Dendritic cell treated with granulocyte-macrophage colony-stimulating factor and Interleukin-4, amounts not matched to agents 40 ng/mL and 50 ng/mL, for 4 days (primary cell): ENCODE data around the gene FAM135A.
A peak's percentile ranks its signal among the peaks of the same experiment; 100 is the strongest.

Experiments used
- H3K27ac Mint-ChIP-seq: one replicate; pipeline ENCODE4 v1.8.0; 2022; ENCODE audit warnings: mild to moderate bottlenecking, mixed read lengths
- H3K27me3 Mint-ChIP-seq: one replicate; pipeline ENCODE4 v1.8.0; 2022; ENCODE audit warnings: mild to moderate bottlenecking, mixed read lengths
- H3K36me3 Mint-ChIP-seq: one replicate; pipeline ENCODE4 v1.8.0; 2022; ENCODE audit warnings: low read depth, mixed read lengths
- H3K4me1 Mint-ChIP-seq: one replicate; pipeline ENCODE4 v1.8.0; 2022; ENCODE audit warnings: low read depth, mixed read lengths
- H3K4me3 Mint-ChIP-seq: one replicate; pipeline ENCODE4 v1.8.0; 2022; ENCODE audit warnings: mild to moderate bottlenecking, moderate library complexity, mixed read lengths
- H3K9me3 Mint-ChIP-seq: one replicate; pipeline ENCODE4 v1.8.0; 2022; ENCODE audit warnings: mixed read lengths
- intact Hi-C: fragments of 100-400 bp; cut with micrococcal nuclease; formaldehyde crosslinking; loops from one replicate; pipeline ENCODE4 v1.15.0; 2022

The FAM135A gene

GRCh38 chr6:70381417-70381782 lies 31.9 kb upstream of the FAM135A start:
- Mint-ChIP-seq H3K4me3 (no peak overlapping the region), H3K9me3 (no peaks in the 10 kb centered on the region), H3K36me3 (no peaks in the 10 kb centered on the region), H3K27ac (no peak overlapping the region), H3K4me1 (no peaks in the 10 kb centered on the region), H3K27me3 (no peaks in the 10 kb centered on the region)
- intact Hi-C loops = no loop called here

- no peaks in the 10 kb centered on the region for H3K4me1 Mint-ChIP-seq
- no peak overlapping the region for H3K27ac Mint-ChIP-seq
- intact Hi-C loops = no loop called here
- H3K9me3 Mint-ChIP-seq = no peaks in the 10 kb centered on the region
- H3K4me3 Mint-ChIP-seq = no peak overlapping the region
- no peaks in the 10 kb centered on the region for H3K27me3 Mint-ChIP-seq
- no peaks in the 10 kb centered on the region for H3K36me3 Mint-ChIP-seq
These were observed 27.4 kb upstream of the FAM135A start for GRCh38 chr6:70385901-70386300.

GRCh38 chr6:70388814-70389213 lies 24.5 kb upstream of the FAM135A start:
- H3K9me3 Mint-ChIP-seq = peaks cover 7% of the 10 kb centered on the region
- no peak overlapping the region for H3K4me3 Mint-ChIP-seq
- no peaks in the 10 kb centered on the region for H3K4me1 Mint-ChIP-seq
- peaks cover 7% of the 10 kb centered on the region for H3K27me3 Mint-ChIP-seq
- intact Hi-C loops = no loop called here
- H3K27ac Mint-ChIP-seq = no peak overlapping the region
- no peaks in the 10 kb centered on the region for H3K36me3 Mint-ChIP-seq

GRCh38 chr6:70389261-70389660 lies 24.0 kb upstream of the FAM135A start:
- Mint-ChIP-seq H3K4me3 (no peak overlapping the region), H3K4me1 (no peaks in the 10 kb centered on the region), H3K27ac (no peak overlapping the region), H3K36me3 (no peaks in the 10 kb centered on the region), H3K27me3 (peaks cover 9% of the 10 kb centered on the region), H3K9me3 (peaks cover 11% of the 10 kb centered on the region)
- intact Hi-C loops = no loop called here

GRCh38 chr6:70390067-70390466 lies 23.2 kb upstream of the FAM135A start:
- no peak overlapping the region for H3K27ac Mint-ChIP-seq
- intact Hi-C loops = no loop called here
- H3K4me1 Mint-ChIP-seq = no peaks in the 10 kb centered on the region
- no peaks in the 10 kb centered on the region for H3K36me3 Mint-ChIP-seq
- peaks cover 9% of the 10 kb centered on the region for H3K27me3 Mint-ChIP-seq
- H3K9me3 Mint-ChIP-seq = peaks cover 12% of the 10 kb centered on the region
- no peak overlapping the region for H3K4me3 Mint-ChIP-seq

- Mint-ChIP-seq H3K36me3 (no peaks in the 10 kb centered on the region), H3K4me3 (no peak overlapping the region), H3K9me3 (peaks cover 12% of the 10 kb centered on the region)
These were observed 21.8 kb upstream of the FAM135A start for GRCh38 chr6:70391492-70391891.

GRCh38 chr6:70394518-70395300 lies 18.6 kb upstream of the FAM135A start:
- H3K9me3 Mint-ChIP-seq = peaks cover 12% of the 10 kb centered on the region
- no peak overlapping the region for H3K4me3 Mint-ChIP-seq
- peaks cover 11% of the 10 kb centered on the region for H3K27me3 Mint-ChIP-seq
- intact Hi-C loops = no loop called here
- H3K36me3 Mint-ChIP-seq = no peaks in the 10 kb centered on the region
- H3K4me1 Mint-ChIP-seq = peaks cover 7% of the 10 kb centered on the region
- no peak overlapping the region for H3K27ac Mint-ChIP-seq

More at GRCh38 chr6:70391492-70391891, 21.8 kb upstream of the FAM135A start:
- intact Hi-C loops = no loop called here
- Mint-ChIP-seq H3K27ac (no peak overlapping the region), H3K4me1 (no peaks in the 10 kb centered on the region), H3K27me3 (peaks cover 9% of the 10 kb centered on the region)

- H3K4me1 Mint-ChIP-seq = peaks cover 7% of the 10 kb centered on the region
- intact Hi-C loops = no loop called here
- no peak overlapping the region for H3K4me3 Mint-ChIP-seq
- H3K9me3 Mint-ChIP-seq = peaks cover 12% of the 10 kb centered on the region
- H3K27me3 Mint-ChIP-seq = peaks cover 16% of the 10 kb centered on the region
- H3K36me3 Mint-ChIP-seq = no peaks in the 10 kb centered on the region
- no peak overlapping the region for H3K27ac Mint-ChIP-seq
These were observed 18.0 kb upstream of the FAM135A start for GRCh38 chr6:70395301-70395672.

GRCh38 chr6:70396163-70396562 lies 17.1 kb upstream of the FAM135A start:
- Mint-ChIP-seq H3K9me3 (peaks cover 12% of the 10 kb centered on the region), H3K36me3 (no peaks in the 10 kb centered on the region), H3K27ac (no peak overlapping the region), H3K27me3 (peaks cover 17% of the 10 kb centered on the region), H3K4me1 (peaks cover 7% of the 10 kb centered on the region), H3K4me3 (no peak overlapping the region)
- intact Hi-C loops = no loop called here

GRCh38 chr6:70396796-70397729 lies 16.2 kb upstream of the FAM135A start:
- H3K36me3 Mint-ChIP-seq = no peaks in the 10 kb centered on the region
- intact Hi-C loops = no loop called here
- peaks cover 7% of the 10 kb centered on the region for H3K4me1 Mint-ChIP-seq
- no peak overlapping the region for H3K4me3 Mint-ChIP-seq
- no peak overlapping the region for H3K27ac Mint-ChIP-seq
- peaks cover 12% of the 10 kb centered on the region for H3K9me3 Mint-ChIP-seq
- peaks cover 16% of the 10 kb centered on the region for H3K27me3 Mint-ChIP-seq

- Mint-ChIP-seq H3K27ac (no peak overlapping the region), H3K4me3 (no peak overlapping the region), H3K4me1 (peaks cover 7% of the 10 kb centered on the region), H3K36me3 (no peaks in the 10 kb centered on the region), H3K9me3 (peaks cover 3% of the 10 kb centered on the region), H3K27me3 (peaks cover 18% of the 10 kb centered on the region)
- intact Hi-C loops = no loop called here
These were observed 14.3 kb upstream of the FAM135A start for GRCh38 chr6:70398783-70399728.

- Mint-ChIP-seq H3K4me1 (peaks cover 6% of the 10 kb centered on the region), H3K27me3 (peaks cover 32% of the 10 kb centered on the region)
- intact Hi-C loops = no loop called here
These were observed 8.7 kb upstream of the FAM135A start for GRCh38 chr6:70404658-70405057.

GRCh38 chr6:70409216-70409615 lies 4.1 kb upstream of the FAM135A start:
- Mint-ChIP-seq H3K4me3 (no peak overlapping the region), H3K27ac (peak overlapping the region; percentile 12), H3K27me3 (peaks cover 16% of the 10 kb centered on the region), H3K9me3 (no peaks in the 10 kb centered on the region), H3K36me3 (peaks cover 15% of the 10 kb centered on the region), H3K4me1 (peaks cover 18% of the 10 kb centered on the region)
- intact Hi-C loops = no loop called here

More at GRCh38 chr6:70404658-70405057, 8.7 kb upstream of the FAM135A start:
- Mint-ChIP-seq H3K36me3 (no peaks in the 10 kb centered on the region), H3K4me3 (no peak overlapping the region), H3K27ac (no peak overlapping the region), H3K9me3 (no peaks in the 10 kb centered on the region)
